H9 (cell line): ENCODE results near the gene PLEKHG5. TPM values are rescaled to one million over a fixed set of nuclear protein-coding genes. Genes with fewer than 3 reads are reported as not detected.

Experiments used
- DNase-seq: peaks from one replicate; pipeline ENCODE4 v3.0.0-alpha.2; 2017
- H2AFZ ChIP-seq: one replicate; pipeline ENCODE4 v1.6.1; 2013; ENCODE audit warnings: mild to moderate bottlenecking, low read length, control low read depth, moderate library complexity
- H2AK5ac ChIP-seq: 2 replicates; pipeline ENCODE4 v1.6.1; 2013; ENCODE audit warnings: low read length, control low read depth, mixed read lengths; ENCODE audit not compliant: insufficient read length
- H2BK120ac ChIP-seq: one replicate; pipeline ENCODE4 v1.6.1; 2013; ENCODE audit warnings: low read depth, mild to moderate bottlenecking, low read length, control low read depth, inconsistent platforms; ENCODE audit not compliant: poor library complexity, severe bottlenecking
- H2BK12ac ChIP-seq: 2 replicates; pipeline ENCODE4 v1.6.1; 2013; ENCODE audit warnings: low read length, control low read depth, mixed read lengths, low read depth; ENCODE audit not compliant: insufficient read length
- H2BK15ac ChIP-seq: 2 replicates; pipeline ENCODE4 v1.6.1; 2013; ENCODE audit warnings: low read depth, low read length, control low read depth
- H2BK20ac ChIP-seq: one replicate; pipeline ENCODE4 v1.6.1; 2013; ENCODE audit warnings: low read depth, mild to moderate bottlenecking, low read length, control low read depth, inconsistent platforms; ENCODE audit not compliant: poor library complexity, severe bottlenecking
- H2BK5ac ChIP-seq: 2 replicates; pipeline ENCODE4 v1.6.1; 2013; ENCODE audit warnings: low read length, control low read depth, mixed read lengths; ENCODE audit not compliant: insufficient read length
- H3K14ac ChIP-seq: 2 replicates; pipeline ENCODE4 v1.6.1; 2013; ENCODE audit warnings: low read length, control low read depth; ENCODE audit not compliant: insufficient read depth
- H3K18ac ChIP-seq: 2 replicates; pipeline ENCODE4 v1.6.1; 2013; ENCODE audit warnings: low read depth, mild to moderate bottlenecking, mixed read lengths, low read length, control low read depth; ENCODE audit not compliant: insufficient read length
- H3K23ac ChIP-seq: 2 replicates; pipeline ENCODE4 v1.6.1; 2013; ENCODE audit warnings: low read length, control low read depth, mixed read lengths, low read depth; ENCODE audit not compliant: insufficient read length
- H3K23me2 ChIP-seq: 2 replicates; pipeline ENCODE4 v1.6.1; 2013; ENCODE audit warnings: low read depth, mild to moderate bottlenecking, mixed read lengths, low read length, control low read depth; ENCODE audit not compliant: insufficient read length, poor library complexity, severe bottlenecking
- H3K27ac ChIP-seq: 2 replicates; pipeline ENCODE4 v1.5.1; 2013; ENCODE audit warnings: low read length, control low read depth, mixed read lengths, low read depth; ENCODE audit not compliant: insufficient read length
- H3K27me3 ChIP-seq: 2 replicates; pipeline ENCODE4 v1.6.1; 2013; ENCODE audit warnings: low read length, control low read depth, inconsistent platforms; ENCODE audit not compliant: insufficient read depth
- H3K4ac ChIP-seq: 2 replicates; pipeline ENCODE4 v1.6.1; 2013; ENCODE audit warnings: low read depth, mild to moderate bottlenecking, control low read depth, inconsistent platforms, low read length, moderate library complexity
- H3K4me1 ChIP-seq: 2 replicates; pipeline ENCODE4 v1.6.1; 2013; ENCODE audit warnings: low read length, control low read depth, inconsistent platforms; ENCODE audit not compliant: insufficient read depth
- H3K4me2 ChIP-seq: 2 replicates; pipeline ENCODE4 v1.6.1; 2013; ENCODE audit warnings: low read length, control low read depth, mixed read lengths; ENCODE audit not compliant: insufficient read length, insufficient read depth
- H3K56ac ChIP-seq: 2 replicates; pipeline ENCODE4 v1.6.1; 2013; ENCODE audit warnings: low read depth, mild to moderate bottlenecking, mixed read lengths, low read length, control low read depth; ENCODE audit not compliant: insufficient read length
- H3K79me1 ChIP-seq: 2 replicates; pipeline ENCODE4 v1.6.1; 2013; ENCODE audit warnings: low read depth, mild to moderate bottlenecking, moderate library complexity, low read length, control low read depth, inconsistent platforms; ENCODE audit not compliant: insufficient read depth, poor library complexity, severe bottlenecking
- H3K79me2 ChIP-seq: 2 replicates; pipeline ENCODE4 v1.6.1; 2013; ENCODE audit warnings: low read length, control low read depth, inconsistent platforms; ENCODE audit not compliant: insufficient read depth
- H3K9ac ChIP-seq: 2 replicates; pipeline ENCODE4 v1.6.1; 2013; ENCODE audit warnings: low read length, control low read depth, mixed read lengths; ENCODE audit not compliant: insufficient read length; ENCODE audit errors: extremely low read depth
- H3K9me3 ChIP-seq: one replicate; pipeline ENCODE4 v1.6.1; 2013; ENCODE audit warnings: low read depth, low read length, inconsistent platforms; ENCODE audit not compliant: control insufficient read depth
- H3T11ph ChIP-seq: one replicate; pipeline ENCODE4 v1.6.1; 2013; ENCODE audit warnings: mild to moderate bottlenecking, low read length, control low read depth, inconsistent platforms
- H4K20me1 ChIP-seq: one replicate; pipeline ENCODE4 v1.6.1; 2013; ENCODE audit not compliant: control insufficient read depth, insufficient read length, insufficient read depth
- H4K5ac ChIP-seq: 2 replicates; pipeline ENCODE4 v1.6.1; 2013; ENCODE audit warnings: low read depth, mild to moderate bottlenecking, mixed read lengths, low read length, control low read depth; ENCODE audit not compliant: insufficient read length
- H4K8ac ChIP-seq: replicated peaks from 2 replicates; pipeline ENCODE4 v1.6.1; 2013; ENCODE audit warnings: low read length, control low read depth, mixed read lengths, low read depth; ENCODE audit not compliant: insufficient read length
- H4K91ac ChIP-seq: 2 replicates; pipeline ENCODE4 v1.6.1; 2013; ENCODE audit warnings: low read depth, mild to moderate bottlenecking, moderate library complexity, mixed read lengths, low read length, control low read depth; ENCODE audit not compliant: insufficient read length
- H3K27ac Mint-ChIP-seq, 3 experiments: 2 replicates in 2 of 3; 3 replicates in 1 of 3; pipeline ENCODE4 v1.8.0; 2020 to 2021; ENCODE audit warnings: mixed read lengths in 3 of 3, mild to moderate bottlenecking in 1 of 3, moderate library complexity in 1 of 3
- H3K27me3 Mint-ChIP-seq: 2 replicates; pipeline ENCODE4 v1.8.0; 2021; ENCODE audit warnings: low read depth, mild to moderate bottlenecking, moderate library complexity, mixed read lengths
- H3K36me3 Mint-ChIP-seq, 3 experiments: 2 replicates in 2 of 3; 3 replicates in 1 of 3; pipeline ENCODE4 v1.8.0; 2020 to 2021; ENCODE audit warnings: low read depth in 3 of 3, mixed read lengths in 3 of 3; ENCODE audit not compliant: insufficient read depth in 1 of 3
- H3K4me1 Mint-ChIP-seq, 2 experiments: 2 replicates each; pipeline ENCODE4 v1.8.0; 2020; ENCODE audit warnings: mixed read lengths in 2 of 2
- H3K4me3 Mint-ChIP-seq, 2 experiments: 2 replicates in 1 of 2; 3 replicates in 1 of 2; pipeline ENCODE4 v1.8.0; 2020 to 2021; ENCODE audit warnings: mild to moderate bottlenecking in 2 of 2, mixed read lengths in 2 of 2, moderate library complexity in 1 of 2
- H3K9me3 Mint-ChIP-seq, 2 experiments: 2 replicates in 1 of 2; 3 replicates in 1 of 2; pipeline ENCODE4 v1.8.0; 2020; ENCODE audit warnings: mild to moderate bottlenecking in 2 of 2, mixed read lengths in 2 of 2, moderate library complexity in 1 of 2
- CTCF ChIP-seq: fragments of 200-600 bp; sonication (generic); conservative IDR thresholded peaks from 3 replicates; pipeline ENCODE4 v1.8.0; 2021; ENCODE audit warnings: antibody characterized with exemption, mild to moderate bottlenecking
- WGBS: extraction: QIAGEN DNeasy Blood & Tissue Kit; methylation state at CpG from one replicate; pipeline ENCODE4 v1.1.7; 2013; ENCODE audit warnings: missing lambda C conversion rate, low lambda C conversion rate, mixed read lengths; ENCODE audit not compliant: insufficient read length; ENCODE audit errors: extremely low coverage; 5-methylcytosine and 5-hydroxymethylcytosine counted together
- total RNA-seq: library from RNA; stranded (reverse); gene quantifications from 2 replicates; pipeline ENCODE4 v1.2.1, GENCODE V29; 2021

Gene PLEKHG5
- total RNA-seq, 1 experiment from 2014 or later, result 22.3 TPM

- Histone ChIP-seq H2AFZ (no peak within 1 kb of the TSS), H2BK20ac (no peak within 1 kb of the TSS), H3K79me1 (no peaks in the 10 kb centered on the region), H3K56ac (no peak within 1 kb of the TSS), H4K20me1 (no peaks in the 10 kb centered on the region), H3K23me2 (no peaks in the 10 kb centered on the region), H4K8ac (no peak within 1 kb of the TSS), H4K5ac (no peak within 1 kb of the TSS), H3T11ph (no peak within 1 kb of the TSS), H2BK5ac (no peak within 1 kb of the TSS), H3K4me2 (no peak within 1 kb of the TSS), H2BK120ac (no peak within 1 kb of the TSS), H2AK5ac (no peak within 1 kb of the TSS), H3K27ac (no peak within 1 kb of the TSS), H2BK12ac (no peak within 1 kb of the TSS), H3K23ac (no peak within 1 kb of the TSS), H3K4me1 (no peaks in the 10 kb centered on the region; the same call in 1 of the 2 replicates), H2BK15ac (no peak within 1 kb of the TSS), H3K18ac (no peak within 1 kb of the TSS), H3K79me2 (no peaks in the 10 kb centered on the region), H3K9ac (no peak within 1 kb of the TSS), H4K91ac (no peak within 1 kb of the TSS), H3K14ac (no peak within 1 kb of the TSS; the same call in 1 of the 2 replicates), H3K27me3 (no peaks in the 10 kb centered on the region), H3K9me3 (no peaks in the 10 kb centered on the region), H3K4ac (no peak within 1 kb of the TSS)
- peaks cover 3 to 12% of the 10 kb centered on the region in 2 experiments; a peak in 3 of 4 replicates for H3K4me1 Mint-ChIP-seq
- no peak within 1 kb of the TSS; a peak in 1 of 5 replicates for H3K4me3 Mint-ChIP-seq
- no peak for TF ChIP-seq CTCF
- WGBS, result no CpG with 5 or more reads among the region's 43 CpGs
- no peaks in the 10 kb centered on the region for H3K9me3 Mint-ChIP-seq
- peaks cover 8 to 52% (median 50%) of the 10 kb centered on the region in 3 experiments; a peak in 6 of 7 replicates for H3K36me3 Mint-ChIP-seq
- H3K27ac Mint-ChIP-seq, result no peak within 1 kb of the TSS
- peak; percentile 77 for DNase-seq
- no peaks in the 10 kb centered on the region; the same call in 1 of the 2 replicates for H3K27me3 Mint-ChIP-seq
Measured at GRCh38 chr1:6466023-6466422, 25.4 kb downstream of the PLEKHG5 start, which contains the start of gene TNFRSF25. Gene TNFRSF25 (minus strand): TSS chr1:6466173. CDS start chr1:6466107, 66 bp downstream.
